ENCODE measurements around the gene KBTBD3.

DNA sequence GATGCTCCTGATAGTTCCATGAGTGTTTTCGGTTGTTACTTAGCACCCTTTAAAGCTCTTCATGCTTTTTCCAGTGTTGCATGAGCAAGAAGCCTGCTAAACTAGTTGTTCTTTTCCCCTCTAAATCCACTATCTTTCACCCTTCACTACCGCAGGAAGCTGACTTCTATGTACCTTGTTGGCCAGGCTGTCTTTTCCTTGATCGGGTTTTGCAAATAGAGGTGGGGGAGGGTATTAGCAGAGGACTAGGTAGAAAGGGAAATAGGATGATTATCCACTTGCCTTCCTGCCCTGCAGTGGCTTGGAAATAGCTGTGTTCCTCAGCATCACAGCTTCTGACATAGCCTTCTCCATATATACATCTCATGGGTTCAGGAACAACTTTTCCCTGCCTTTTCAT lies 24.2 kb upstream of the KBTBD3 start:
- TF ChIP-seq, protein P1, sequence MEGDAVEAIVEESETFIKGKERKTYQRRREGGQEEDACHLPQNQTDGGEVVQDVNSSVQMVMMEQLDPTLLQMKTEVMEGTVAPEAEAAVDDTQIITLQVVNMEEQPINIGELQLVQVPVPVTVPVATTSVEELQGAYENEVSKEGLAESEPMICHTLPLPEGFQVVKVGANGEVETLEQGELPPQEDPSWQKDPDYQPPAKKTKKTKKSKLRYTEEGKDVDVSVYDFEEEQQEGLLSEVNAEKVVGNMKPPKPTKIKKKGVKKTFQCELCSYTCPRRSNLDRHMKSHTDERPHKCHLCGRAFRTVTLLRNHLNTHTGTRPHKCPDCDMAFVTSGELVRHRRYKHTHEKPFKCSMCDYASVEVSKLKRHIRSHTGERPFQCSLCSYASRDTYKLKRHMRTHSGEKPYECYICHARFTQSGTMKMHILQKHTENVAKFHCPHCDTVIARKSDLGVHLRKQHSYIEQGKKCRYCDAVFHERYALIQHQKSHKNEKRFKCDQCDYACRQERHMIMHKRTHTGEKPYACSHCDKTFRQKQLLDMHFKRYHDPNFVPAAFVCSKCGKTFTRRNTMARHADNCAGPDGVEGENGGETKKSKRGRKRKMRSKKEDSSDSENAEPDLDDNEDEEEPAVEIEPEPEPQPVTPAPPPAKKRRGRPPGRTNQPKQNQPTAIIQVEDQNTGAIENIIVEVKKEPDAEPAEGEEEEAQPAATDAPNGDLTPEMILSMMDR (conservative IDR thresholded peaks at IDR 0.05) = no peak
- no peak for TF ChIP-seq EZH2 (IDR thresholded peaks at IDR 0.05; ENCODE audit: low read depth)

All from PC-9 (cell line).